ENCODE results near the gene ACBD5. TPM values are rescaled to one million over a fixed set of nuclear protein-coding genes. Genes with fewer than 3 reads are reported as not detected.
"Not testable (repeated sequence)": the region's sequence is repeated elsewhere in the genome, so short reads cannot be mapped to it uniquely, and the experiment has no call there.

ACBD5 gene
- total RNA-seq, 1 donor, result 10.8 TPM

DNA sequence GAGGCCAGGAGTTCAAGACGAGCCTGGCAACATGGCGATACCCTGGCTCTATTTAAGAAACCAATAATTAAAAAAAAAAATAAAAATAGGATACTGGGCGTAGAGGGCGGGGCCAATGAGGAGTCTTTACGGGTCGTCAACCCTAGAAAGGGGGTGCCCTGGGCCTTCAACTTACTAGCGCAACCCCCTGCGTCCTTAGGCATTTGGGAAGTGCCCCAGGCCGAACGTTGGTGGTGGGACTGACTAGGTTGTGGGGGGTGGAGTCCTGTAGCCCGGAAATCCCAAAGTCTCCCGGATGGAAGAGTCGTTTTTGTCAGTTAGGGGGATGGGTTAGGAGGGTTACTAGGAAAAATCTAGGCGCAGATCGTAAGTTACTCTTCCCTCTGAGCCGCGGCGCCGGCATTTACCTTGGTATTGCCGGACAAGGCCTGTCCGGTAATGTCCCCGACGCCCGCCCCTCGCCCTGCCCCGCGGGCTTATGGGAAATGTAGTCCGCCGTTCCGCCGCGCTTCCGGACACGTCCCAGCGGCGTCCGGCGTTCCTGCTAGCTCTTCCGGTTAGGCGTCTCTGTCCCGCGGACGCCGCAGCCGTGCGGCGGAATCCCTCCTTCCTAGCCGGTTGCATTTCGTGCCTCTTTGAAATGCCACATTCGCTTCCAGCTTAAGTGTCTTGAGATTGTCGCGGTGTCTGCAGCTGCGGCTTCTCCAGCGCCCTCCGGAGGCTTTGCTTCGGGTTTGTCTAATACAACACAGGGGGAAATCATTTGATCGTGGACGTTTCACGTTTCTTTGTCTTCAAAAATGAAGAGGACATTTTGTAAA is 1.3 kb upstream of the ACBD5 start:
- peak; percentile 87 to 96 (median 95) for DNase-seq (ENCODE audit: low read depth in 2 of 3, low spot score in 2 of 3)

DNA sequence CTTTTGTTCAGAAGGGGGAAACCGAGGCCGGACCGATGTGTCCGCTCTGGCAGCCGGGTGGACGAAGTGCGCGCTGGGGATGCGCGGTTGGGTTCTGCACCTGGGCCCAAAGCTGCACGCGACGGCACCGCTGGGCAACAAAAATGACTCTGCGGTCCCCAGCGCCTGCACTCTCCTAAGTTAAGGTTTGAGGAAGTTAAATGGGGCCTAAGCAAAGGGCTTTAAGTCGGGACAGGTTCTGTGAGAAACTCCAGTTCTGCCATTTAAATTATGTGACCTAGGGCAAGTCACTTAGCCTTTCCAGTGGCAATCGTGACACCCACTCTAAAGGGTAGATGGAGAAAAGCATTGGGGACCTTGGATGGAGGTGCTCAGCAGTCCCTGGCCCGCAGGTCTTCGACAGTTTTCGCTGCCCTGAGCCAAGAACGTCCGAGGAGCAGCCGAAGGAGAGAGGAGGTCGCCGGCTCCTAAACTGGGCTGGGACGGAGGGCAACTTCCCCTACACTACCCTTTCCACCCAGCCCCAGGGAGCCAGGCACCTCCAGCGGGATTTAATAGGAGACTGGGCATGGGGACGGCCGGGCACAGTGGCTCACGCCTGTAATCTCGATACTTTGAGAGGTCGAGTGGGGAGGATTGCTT is 534 bp upstream of the ACBD5 start:
- DNase-seq (ENCODE audit: low read depth in 2 of 3, low spot score in 2 of 3), result peak; percentile 26 to 80 (median 75)

DNA sequence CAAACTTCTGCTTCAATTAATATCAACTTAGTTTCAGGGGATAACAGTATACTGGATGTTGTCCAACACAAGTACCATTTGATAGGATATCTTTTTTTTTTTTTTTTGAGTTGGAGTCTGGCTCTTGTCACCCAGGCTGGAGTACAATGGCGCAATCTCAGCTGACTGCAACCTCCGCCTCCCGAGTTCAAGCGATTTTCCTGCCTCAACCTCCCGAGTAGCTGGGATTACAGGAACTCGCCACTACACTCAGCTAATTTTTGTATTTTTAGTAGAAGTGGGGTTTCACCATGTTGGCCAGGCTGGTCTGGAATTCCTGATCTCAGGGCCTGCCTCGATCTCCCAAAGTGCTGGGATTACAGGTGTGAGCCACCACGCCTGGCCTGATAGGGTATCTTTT is 3.1 kb downstream of the ACBD5 start:
- not testable (repeated sequence) for DNase-seq (ENCODE audit: low read depth in 2 of 3, low spot score in 2 of 3)

DNA sequence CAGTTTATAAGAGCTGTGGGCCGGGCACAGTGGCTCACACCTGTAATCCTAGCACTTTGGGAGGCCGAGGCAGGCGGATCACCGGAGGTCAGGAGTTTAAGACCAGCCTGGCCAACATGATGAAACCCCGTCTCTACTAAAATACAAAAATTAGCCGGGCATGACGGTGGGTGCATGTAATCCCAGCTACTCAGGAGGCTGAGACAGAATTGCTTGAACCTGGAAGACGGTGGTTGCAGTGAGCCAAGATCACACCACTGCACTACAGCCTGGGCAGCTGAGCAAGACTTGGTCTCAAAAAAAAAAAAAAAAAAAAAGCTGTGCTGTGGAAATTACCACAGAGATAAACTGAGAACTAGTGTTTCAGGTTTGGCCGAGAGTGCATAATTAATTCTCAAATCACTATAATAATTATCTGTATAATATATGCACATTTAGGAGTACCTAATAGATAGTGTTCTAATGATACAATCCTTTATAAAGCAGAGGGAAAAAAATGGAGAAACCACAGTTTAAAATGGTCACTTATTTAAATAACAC is 3.9 kb downstream of the ACBD5 start:
- DNase-seq (ENCODE audit: low read depth in 2 of 3, low spot score in 2 of 3), result not testable (repeated sequence)

DNA sequence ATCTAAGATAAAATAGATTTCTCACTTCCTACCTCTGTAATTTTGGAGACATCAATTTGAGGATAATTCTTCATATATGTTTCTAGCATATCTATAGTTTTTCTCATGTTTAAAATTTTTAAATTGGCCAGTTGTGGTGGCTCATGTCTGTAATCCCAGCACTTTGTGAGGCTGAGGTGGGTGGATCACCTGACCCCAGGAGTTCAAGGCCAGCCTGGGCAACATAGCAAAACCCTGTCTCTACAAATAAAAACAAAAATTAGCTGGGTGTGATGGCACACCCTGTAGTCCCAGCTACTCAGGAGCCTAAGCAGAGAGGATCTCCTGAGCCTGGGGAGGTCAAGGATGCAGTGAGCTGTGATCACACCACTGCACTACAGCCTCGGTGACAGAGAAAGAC is 4.9 kb downstream of the ACBD5 start:
- no peak for DNase-seq (ENCODE audit: low read depth in 2 of 3, low spot score in 2 of 3)

DNA sequence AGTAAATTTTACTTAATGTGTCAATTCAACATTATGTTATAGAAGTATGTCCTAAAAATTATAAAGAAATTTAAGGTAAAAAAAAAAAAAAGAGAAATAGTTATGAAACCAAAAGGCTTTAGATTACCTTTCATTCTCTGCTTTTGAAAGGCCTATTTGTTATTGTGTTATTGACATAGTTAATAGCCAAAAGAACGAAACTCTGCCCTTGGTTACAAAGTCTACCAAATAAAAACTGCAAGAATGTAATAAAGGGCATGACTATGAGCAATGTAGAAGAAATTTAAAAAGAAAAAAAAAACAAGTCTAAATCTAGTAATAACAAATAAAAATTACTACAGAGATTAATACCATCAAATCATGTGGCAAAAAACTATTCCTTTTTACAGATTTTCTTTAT is 10.6 kb downstream of the ACBD5 start:
- DNase-seq (ENCODE audit: low read depth in 2 of 3, low spot score in 2 of 3), result no peak

DNA sequence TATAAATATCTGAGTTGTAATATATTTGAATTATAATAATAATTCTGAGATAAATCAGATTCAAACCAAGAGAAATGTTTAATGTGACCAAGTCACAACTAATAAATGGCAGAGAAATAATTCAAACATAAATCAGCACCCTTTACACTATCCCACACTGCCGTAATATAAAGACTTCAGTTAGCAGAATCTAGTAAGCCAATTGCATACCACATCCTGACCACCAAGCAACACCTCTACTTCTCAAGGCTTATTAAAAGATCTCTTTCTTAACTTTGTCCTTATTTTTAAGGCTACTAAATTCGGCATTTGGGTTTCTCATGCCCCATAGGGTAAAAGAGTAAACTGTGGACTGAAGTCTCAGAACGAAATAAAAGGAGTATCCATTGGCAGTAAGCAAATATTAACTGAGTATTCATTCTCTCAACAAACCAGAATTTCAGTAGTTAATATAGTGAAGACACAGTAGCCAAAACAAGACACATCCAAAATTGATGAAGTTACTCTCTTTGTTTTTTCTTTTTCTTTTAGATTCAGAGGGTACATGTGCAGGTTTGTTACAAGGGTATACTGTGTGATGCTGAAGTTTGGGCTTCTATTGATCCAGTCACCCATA is 14.8 kb downstream of the ACBD5 start:
- no peak for DNase-seq (ENCODE audit: low read depth in 2 of 3, low spot score in 2 of 3)

DNA sequence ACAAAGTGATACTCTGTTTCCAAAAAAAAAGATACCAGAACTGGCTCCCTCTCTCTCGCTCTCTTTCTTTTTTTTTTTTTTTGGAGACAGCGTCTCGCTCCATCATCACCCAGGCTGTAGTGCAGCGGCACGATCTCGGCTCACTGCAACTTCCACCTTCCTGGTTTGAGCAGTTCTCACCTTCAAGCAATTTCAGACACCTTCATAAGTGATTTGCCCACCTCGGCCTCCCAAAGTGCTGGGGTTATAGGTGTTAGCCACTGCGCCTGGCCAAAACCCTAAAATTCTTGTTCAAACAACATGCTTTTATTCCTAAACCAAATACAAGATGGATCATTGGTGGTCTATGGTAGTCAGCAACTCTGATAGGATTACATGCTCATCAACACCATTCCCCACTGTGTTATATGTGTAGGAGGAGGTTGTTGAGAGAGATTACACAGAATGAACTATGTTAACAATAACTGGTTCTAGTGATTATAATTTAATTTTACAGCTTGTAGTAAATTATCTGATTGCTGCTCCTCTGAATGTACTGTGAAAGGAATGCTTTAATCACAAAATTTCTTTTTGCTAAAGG is 15.5 kb downstream of the ACBD5 start:
- no peak for DNase-seq (ENCODE audit: low read depth in 2 of 3, low spot score in 2 of 3)

DNA sequence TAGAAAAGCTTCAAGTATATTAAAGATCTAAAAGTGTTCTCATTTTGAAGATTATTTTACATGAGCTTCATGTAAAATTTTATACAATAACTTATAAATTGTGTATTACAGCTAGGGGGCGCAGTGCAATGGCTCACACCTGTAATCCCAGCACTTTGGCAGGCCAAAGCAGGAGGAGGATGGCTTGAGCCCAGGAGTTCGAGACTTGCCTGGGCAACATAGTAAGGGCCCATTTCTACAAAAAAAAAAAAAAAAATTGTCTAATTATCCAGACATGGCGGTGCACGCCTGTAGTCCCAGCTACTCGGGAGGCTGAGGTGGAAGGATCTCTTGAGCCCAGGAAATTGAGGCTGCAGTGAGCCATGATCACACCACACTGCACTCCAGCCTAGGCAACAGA is 16.6 kb downstream of the ACBD5 start:
- DNase-seq (ENCODE audit: low read depth in 2 of 3, low spot score in 2 of 3), result peak; percentile 29 to 71 (median 43)

DNA sequence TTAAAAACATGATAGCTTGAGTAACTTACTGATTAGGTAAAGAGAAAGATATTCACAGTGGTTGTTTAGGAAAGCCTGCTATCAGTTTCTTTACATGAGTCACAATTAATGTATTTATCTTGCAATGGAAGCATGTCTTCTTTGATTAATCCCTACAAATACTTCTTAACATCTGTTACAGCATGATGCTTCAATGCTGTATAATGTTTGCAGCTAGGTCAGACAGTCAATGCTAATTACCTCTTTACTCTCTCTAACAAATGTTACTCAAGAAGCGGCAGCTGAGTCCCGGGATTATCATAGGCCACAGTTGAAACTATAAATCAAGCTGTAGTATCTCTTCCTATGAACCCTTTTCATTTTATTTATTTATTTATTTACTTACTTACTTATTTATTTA is 33.2 kb downstream of the ACBD5 start:
- DNase-seq (ENCODE audit: low read depth in 2 of 3, low spot score in 2 of 3), result no peak

DNA sequence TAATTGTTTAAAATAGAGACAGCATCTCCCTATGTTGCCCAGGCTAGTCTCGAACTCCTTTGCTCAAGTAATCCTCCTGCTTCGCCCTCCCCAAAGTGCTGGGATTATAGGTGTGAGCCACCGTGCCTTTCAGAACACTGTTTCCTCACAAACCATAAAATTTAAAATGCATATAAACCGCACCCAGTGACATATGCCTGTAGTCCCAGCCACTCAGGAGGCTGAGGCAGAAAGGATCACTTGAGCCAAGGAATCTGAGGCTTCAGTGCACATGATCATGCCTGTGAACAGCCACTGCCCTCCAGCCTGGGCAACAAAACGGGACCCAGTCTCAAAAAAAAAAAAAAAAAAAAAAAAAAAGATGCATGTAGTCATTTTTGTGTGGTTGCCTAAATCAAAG is 36.8 kb downstream of the ACBD5 start:
- DNase-seq (ENCODE audit: low read depth in 2 of 3, low spot score in 2 of 3), result no peak

DNA sequence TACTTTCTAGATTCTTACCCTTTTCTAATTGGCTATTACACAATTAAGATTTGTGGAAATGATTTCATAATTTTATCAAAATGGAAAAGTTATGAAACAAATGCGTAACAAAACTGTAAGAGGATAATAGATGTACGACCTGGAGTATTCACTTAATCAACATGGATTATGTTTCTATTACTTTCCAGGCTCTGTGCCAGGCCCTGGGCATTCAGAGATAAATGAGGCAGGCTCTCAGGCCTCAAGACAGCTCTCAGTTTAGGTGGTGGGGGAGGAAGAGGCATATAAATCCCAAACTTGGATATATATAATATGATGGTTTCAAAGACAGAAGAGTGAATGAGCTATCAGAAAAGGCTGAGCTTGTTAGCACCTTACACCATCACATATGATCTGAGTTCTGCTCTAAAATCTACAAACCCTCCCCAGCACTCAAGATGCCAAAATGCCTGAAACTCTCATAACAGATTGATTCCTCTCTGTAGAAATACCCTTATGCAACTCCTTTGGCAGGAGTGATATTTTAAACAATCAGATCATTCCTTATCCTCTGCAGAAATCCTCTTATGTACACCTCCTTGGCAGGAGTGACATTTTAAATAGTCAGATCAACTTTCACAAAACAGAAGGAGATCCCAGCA is 42.5 kb downstream of the ACBD5 start:
- DNase-seq (ENCODE audit: low read depth in 2 of 3, low spot score in 2 of 3), result no peak

DNA sequence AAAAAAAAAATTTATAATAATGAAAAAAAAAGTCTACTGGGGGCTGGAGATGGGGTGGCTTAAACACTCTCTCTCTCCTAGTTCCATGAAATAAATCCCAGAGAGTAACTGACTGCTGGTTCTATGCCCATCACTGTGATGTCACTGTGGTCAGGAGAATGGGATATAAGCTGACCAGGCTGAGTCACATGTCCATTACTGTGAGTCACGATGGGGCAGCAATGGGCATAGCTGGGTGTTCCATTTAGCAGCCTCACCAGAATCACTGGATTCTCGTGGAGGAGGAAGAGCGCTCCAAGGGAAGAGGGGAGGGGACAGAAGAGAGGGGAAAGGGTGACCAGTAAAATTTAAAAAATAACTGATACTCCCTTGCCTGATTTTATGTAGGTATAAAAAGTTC is 48.3 kb downstream of the ACBD5 start:
- DNase-seq (ENCODE audit: low read depth in 2 of 3, low spot score in 2 of 3), result no peak

DNA sequence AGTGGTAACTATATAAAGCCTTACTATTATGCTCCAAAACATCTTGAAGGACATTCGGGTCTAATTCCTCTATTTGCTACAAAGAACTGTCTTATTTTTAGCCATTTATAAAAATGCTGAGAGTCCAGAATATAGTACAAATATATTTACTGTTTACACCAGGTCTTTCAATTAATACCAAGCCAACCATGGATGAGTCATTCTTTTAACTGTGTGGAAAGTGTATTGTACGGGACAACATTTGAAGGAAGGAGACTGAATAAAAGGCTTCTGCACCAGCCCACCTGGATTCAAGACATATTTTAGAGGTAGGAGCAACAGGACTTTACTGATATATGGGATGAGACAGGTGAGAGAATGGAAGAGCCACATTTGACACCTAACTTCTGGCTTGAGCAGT is 50.1 kb downstream of the ACBD5 start:
- DNase-seq (ENCODE audit: low read depth in 2 of 3, low spot score in 2 of 3), result no peak

DNA sequence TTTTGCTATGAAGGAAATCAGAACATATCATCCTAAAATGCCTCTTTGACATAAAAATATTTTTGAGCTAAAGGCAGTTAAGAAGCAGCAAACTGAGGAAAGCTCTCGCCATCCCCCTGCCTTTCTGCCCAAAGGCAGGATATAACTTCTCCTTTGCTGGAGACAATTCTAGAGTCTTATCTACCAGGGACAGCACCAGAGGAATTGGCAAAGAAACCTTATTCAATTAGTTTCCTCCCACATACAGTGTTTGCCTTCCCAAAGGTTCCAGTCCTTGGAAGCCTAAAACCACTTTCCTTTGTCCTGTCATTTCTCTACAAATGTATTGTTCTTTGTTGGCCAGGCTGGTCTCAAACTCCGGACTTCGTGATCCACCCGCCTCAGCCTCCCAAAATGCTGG is 51.7 kb downstream of the ACBD5 start:
- DNase-seq (ENCODE audit: low read depth in 2 of 3, low spot score in 2 of 3), result no peak

DNA sequence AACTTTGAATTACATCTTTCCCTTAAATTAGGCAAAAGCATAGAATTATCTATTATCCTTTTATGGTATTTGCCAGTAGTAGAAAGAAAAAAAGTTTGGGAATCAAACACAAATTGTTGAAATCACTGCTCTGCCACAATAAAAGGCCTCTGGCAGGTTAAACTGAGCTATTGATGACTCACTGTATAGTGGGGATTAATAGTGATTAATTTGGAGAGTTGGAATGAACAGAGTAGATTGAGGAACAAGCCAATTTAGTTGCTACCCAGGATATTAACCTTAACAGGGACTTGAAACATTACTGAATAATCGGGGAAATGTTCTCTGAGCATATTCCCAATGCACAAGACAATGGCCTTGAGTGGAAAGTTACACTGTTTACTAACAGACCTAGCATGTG is 52.3 kb downstream of the ACBD5 start:
- DNase-seq (ENCODE audit: low read depth in 2 of 3, low spot score in 2 of 3), result no peak

DNA sequence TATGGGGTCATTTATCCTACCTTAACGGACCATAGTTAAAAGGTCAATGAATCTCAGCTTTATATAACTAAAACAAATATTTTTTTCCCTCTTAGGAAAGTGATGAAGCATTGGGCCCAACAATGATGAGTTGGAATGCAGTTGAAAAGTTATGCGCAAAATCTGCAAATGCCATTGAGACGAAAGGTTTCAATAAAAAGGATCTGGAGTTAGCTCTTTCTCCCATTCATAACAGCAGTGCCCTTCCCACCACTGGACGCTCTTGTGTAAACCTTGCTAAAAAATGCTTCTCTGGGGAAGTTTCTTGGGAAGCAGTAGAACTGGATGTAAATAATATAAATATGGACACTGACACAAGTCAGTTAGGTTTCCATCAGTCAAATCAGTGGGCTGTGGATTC is 70.7 kb downstream of the ACBD5 start:
- no peak for DNase-seq (ENCODE audit: low read depth in 2 of 3, low spot score in 2 of 3)

DNA sequence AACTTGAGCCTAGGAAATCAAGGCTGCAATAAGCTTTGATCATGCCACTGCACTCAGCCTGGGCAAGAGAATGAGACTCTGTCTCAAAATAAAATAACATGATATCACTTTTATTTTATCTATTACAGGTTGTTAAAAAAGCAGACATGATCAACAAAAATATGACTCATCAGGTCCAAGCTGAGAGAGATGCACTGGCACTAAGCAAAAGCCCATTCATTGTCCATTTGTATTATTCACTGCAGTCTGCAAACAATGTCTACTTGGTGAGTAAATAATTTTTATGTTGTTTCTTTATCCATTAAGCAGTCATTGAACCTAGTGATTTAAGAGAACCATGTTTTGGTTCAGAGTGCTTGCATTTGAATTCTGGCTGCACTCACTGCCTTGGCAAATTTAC is 82.2 kb downstream of the ACBD5 start:
- no peak for DNase-seq (ENCODE audit: low read depth in 2 of 3, low spot score in 2 of 3)

DNA sequence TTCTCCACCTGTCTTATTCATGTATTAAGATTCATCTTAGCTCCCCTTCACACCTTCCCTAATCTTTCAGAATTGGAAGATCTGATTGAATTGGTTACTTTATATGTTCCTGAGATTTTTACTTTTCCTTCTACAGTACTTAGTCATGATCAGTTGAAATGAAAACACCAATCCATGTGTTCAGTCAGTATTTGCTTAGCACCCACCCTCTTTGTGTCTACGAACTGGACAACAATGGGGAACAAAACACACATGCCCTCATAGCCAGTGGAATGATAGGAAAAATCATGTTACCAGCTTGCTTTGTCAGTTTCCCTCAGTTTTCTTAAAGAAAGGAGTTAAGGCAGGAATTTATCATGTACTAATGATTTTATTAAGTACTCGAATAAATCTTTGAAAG is 83.4 kb downstream of the ACBD5 start:
- no peak for DNase-seq (ENCODE audit: low read depth in 2 of 3, low spot score in 2 of 3)

DNA sequence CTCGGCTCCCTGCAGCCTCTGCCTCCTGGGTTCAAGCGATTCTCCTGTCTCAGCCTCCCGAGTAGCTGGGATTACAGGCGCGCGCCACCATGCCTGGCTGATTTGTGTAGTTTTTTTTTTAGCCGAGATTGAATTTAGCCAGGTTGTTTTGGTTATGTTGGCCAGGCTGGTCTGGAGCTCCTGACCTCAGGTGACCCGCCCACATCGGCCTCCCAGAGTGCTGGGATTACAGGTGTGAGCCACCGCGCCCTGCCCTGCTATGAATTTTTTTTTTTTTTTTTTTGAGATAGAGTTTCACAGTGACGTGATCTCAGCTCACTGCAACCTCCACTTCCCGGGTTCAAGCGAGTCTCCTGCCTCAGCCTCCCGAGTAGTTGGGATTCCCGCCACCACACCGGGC is 84.0 kb downstream of the ACBD5 start:
- not testable (repeated sequence) for DNase-seq (ENCODE audit: low read depth in 2 of 3, low spot score in 2 of 3)

All from hematopoietic multipotent progenitor cell (in vitro differentiated cells).